Measurements from ENCODE around the gene NANOGP8.

NANOGP8 gene

DNA sequence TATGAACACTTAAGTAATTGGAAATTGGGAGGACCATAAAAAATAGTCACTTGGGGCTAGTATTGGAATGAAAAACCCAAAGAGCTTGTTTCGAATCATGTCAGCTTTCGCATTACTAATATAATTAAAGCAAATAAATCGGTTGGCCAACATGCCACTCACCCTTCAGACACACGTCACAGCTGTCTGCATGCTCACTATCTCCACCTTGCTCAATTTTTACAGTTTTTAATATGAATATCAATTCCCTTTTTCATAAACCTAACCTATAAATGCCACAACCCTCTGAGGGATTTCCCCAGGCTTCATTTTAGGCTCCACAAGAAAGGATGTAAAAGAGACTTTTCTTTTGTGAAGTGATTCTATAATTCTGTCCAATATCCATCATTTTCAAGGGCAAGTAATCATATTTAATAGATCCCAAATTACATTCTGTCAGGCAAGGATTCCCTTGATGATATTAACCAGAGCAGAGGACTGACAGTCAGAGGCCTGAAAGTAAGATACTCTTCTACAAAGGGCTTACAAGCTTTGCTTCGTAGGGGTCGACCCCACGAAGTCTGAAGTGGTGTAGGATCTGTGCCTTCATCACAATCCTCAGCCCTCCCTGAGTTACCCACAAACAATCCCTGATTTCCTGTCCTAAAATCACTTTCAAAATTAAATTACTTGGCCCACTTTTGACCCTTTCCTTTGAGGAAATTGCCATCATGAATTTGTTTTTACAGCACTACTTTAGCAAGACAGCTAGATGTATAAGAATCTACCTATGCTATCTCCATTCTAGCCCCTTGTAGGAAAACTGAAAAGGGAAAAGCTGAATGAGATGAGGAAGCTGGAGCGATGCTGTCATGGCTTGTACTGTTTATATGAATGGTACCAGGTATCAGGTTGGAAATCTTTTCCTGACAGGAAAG, 44.5 kb downstream of the NANOGP8 start:
- TF ChIP-seq POLR2AphosphoS5 (IDR thresholded peaks at IDR 0.05; ENCODE audit: low read depth, low read length) (no peak), TAF1 (IDR thresholded peaks at IDR 0.05; ENCODE audit: low read depth, low read length) (no peak), POLR2A (IDR thresholded peaks at IDR 0.05; ENCODE audit: low read depth, low read length) (no peak), POU2F2 (IDR thresholded peaks at IDR 0.05; ENCODE audit: low read depth, low read length) (no peak), PAX5 (IDR thresholded peaks at IDR 0.05; ENCODE audit: insufficient read depth, low read length, severe bottlenecking) (no peak), SPI1 (IDR thresholded peaks at IDR 0.05; ENCODE audit: low read depth, low read length) (no peak)
- FAIRE-seq (peak; percentile 35), DNase-seq (ENCODE audit: insufficient read length, low spot score) (no peak)

DNA sequence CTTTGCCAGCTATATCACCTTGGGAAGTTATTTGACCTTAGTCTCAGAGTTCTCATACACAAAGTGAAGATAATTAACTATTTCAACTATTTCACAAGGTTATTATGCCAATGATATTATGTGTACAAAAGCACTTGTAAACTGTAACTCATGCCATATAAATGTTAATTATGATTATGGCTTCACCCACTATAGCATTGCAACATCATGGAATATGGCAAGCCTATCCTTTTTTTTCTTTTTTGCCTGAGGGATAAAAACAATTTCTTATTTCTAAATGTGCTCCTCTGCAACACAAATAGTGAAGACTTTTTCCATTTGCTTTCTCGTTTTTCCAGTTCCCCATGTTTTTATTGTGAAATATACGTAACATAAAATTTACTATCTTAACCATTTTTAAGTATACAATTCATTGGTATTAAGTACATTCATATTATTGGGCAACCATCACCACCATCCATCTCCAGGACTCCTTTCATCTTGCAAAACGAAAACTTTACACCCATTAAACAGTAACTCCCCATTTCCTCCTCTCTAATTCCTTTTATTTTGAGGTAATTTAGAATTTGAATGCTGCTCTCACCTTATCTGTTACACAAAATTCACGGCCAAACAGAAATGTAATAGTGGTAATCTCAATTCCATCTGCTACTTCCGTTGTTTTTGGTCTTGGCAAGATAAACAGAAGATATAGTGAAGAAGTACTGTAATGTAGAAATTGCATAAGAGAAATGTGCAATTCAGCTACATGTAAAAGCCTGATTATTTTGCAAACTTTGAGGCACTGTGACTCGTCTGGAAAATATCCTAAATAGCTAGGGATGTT, 46.3 kb downstream of the NANOGP8 start:
- TF ChIP-seq POU2F2 (IDR thresholded peaks at IDR 0.05; ENCODE audit: low read depth, low read length) (no peak), SPI1 (IDR thresholded peaks at IDR 0.05; ENCODE audit: low read depth, low read length) (no peak), PAX5 (IDR thresholded peaks at IDR 0.05; ENCODE audit: insufficient read depth, low read length, severe bottlenecking) (no peak), POLR2AphosphoS5 (IDR thresholded peaks at IDR 0.05; ENCODE audit: low read depth, low read length) (no peak), POLR2A (IDR thresholded peaks at IDR 0.05; ENCODE audit: low read depth, low read length) (no peak), TAF1 (IDR thresholded peaks at IDR 0.05; ENCODE audit: low read depth, low read length) (no peak)
- no peak for DNase-seq (ENCODE audit: insufficient read length, low spot score)
- FAIRE-seq, result no peak

Measured in GM12891 (cell line).